Pancreas (tissue), 10 donors: ENCODE results near the gene DNAJC1. TPM values are rescaled to one million over a fixed set of nuclear protein-coding genes. Genes with fewer than 3 reads are reported as not detected.
"Not testable (repeated sequence)": the region's sequence is repeated elsewhere in the genome, so short reads cannot be mapped to it uniquely, and the experiment has no call there.

Experiments used
- ATAC-seq, 4 donors: fragments of 200-7000 bp; cut with Tn5 transposase; one replicate each; pipeline versions ENCODE4 v1.8.0 to v1.9.1; 2020; ENCODE audit warnings: mild to moderate bottlenecking in 4 of 4, moderate library complexity in 4 of 4
- DNase-seq, 6 donors: peaks; one replicate each; pipeline ENCODE4 v3.0.0-alpha.2; 2020
- FAIRE-seq: peaks from 2 replicates; lab custom pipeline; 2012; peaks lifted over from hg19 to GRCh38; lab: Jason Lieb, UNC
- H3K27ac ChIP-seq, 4 donors: fragments of 200-600 bp; sonication (generic); 1 replicate in 3 of 4; 2 replicates in 1 of 4; pipeline versions ENCODE4 v1.5.0 to v1.8.0; 2020
- H3K27me3 ChIP-seq, 4 donors: fragments of 200-600 bp; one replicate each; pipeline ENCODE4 v1.8.0; 2021
- H3K36me3 ChIP-seq, 3 donors: fragments of 200-600 bp; sonication (generic) in 1 of 3; one replicate each; pipeline versions ENCODE4 v1.5.0 to v1.8.0; 2020 to 2021
- H3K4me1 ChIP-seq, 3 donors: fragments of 200-600 bp; one replicate each; pipeline ENCODE4 v1.8.0; 2021
- H3K4me3 ChIP-seq, 4 donors: fragments of 200-600 bp; sonication (generic) in 2 of 4; one replicate each; pipeline versions ENCODE4 v1.5.0 to v1.8.0; 2020 to 2021
- H3K9me3 ChIP-seq, 4 donors: fragments of 200-600 bp; one replicate each; pipeline ENCODE4 v1.8.0; 2021
- WGBS, 2 donors: extraction: QIAGEN DNeasy Blood & Tissue Kit; methylation state at CpG; one replicate each; pipeline ENCODE4 v1.1.7; 2013; 5-methylcytosine and 5-hydroxymethylcytosine counted together
- intact Hi-C, 3 donors: fragments of 100-400 bp; cut with DNase I; formaldehyde crosslinking; loops; one replicate each; pipeline versions ENCODE4 v1.11.1 to v1.14.2; 2022
- polyA plus RNA-seq, 2 donors: library from polyadenylated mRNA; stranded (reverse); fragments of 200-250 nt; gene quantifications; one replicate each; pipeline ENCODE4 v1.2.3, GENCODE V29; 2013
- total RNA-seq, 6 donors: library from RNA; stranded (reverse); fragmentation: NEBNext Ultra II Directional in 4 of 6; extraction: Animal tissue kit (Norgen Biotek cat#: 25700) in 4 of 6; gene quantifications; one replicate each; pipeline versions ENCODE4 v1.2.1 to v1.2.4, GENCODE V29; 2021 to 2023
- TF ChIP-seq, protein P1 (sequence below), 4 donors: fragments of 200-600 bp; sonication (generic) in 3 of 4; IDR thresholded peaks; one replicate each; pipeline versions ENCODE4 v1.5.0 to v1.8.0; 2021; ENCODE audit warnings: antibody characterized with exemption in 4 of 4
- donor health status: healthy with polysubstance abuse.
- donor health status: DM: no; HTN: no; CAD: no; lungs with moderate emphysema.
- donor health status: DM: no; HTN: no; CAD: no.
- donor health status: control.
- donor health status: control.
- donor health status: Bipolar disorder and iron deficiency.
- donor health status: DM: yes; HTN: yes; CAD: no.
- donor health status: DM: no; HTN: no; CAD: no.
- donor health status: DM: no; HTN: no; CAD: no.
- donor health status: DM: yes; HTN: yes; CAD: no.

The DNAJC1 gene
- total and polyA plus RNA-seq, 8 donors: 16.7 to 30.7 (median 22.7) TPM

DNA sequence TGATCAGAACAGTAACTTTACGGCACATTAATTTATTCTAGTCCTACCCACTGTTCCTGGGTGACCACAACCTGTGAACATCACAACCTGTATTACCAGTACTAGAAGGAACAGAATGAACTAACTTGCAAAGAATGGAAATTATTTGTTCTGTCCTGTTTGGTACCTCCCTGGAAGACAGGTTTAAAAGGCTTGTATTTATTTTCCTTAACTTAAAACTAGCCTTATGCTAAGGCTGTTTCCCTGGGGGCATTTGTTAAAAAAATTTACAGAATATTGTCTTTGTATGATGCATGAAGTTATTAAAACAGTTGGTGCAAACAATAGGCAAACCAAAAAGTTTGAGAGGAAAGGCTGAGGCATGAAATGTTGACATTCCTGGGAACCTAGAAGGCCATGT, 132.7 kb downstream of the DNAJC1 start:
- WGBS, 2 donors: 100% methylated on average over 1 of the region's 1 CpG
- no peak for FAIRE-seq

DNA sequence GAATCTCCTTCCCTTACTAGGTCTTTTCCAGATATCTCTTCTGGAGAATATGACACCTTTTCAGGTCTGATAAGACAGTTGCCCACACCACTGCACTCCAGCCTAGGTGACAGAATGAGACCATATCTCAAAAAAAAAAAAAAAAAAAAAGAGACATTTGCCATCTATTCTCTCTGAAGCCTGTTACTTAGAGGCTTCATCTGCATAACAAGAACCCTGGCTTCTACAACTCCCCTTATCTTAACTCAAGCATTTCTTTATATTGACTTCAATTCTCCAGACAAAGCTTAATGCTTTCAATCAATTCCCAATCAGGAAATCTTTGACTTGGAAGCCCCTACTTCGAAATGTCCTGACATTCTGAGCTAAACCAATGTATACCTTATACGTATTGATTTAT, 134.4 kb downstream of the DNAJC1 start:
- not testable (repeated sequence) for DNase-seq, FAIRE-seq

More for the DNA sequence above, 132.7 kb downstream of the DNAJC1 start:
- TF ChIP-seq, protein P1, sequence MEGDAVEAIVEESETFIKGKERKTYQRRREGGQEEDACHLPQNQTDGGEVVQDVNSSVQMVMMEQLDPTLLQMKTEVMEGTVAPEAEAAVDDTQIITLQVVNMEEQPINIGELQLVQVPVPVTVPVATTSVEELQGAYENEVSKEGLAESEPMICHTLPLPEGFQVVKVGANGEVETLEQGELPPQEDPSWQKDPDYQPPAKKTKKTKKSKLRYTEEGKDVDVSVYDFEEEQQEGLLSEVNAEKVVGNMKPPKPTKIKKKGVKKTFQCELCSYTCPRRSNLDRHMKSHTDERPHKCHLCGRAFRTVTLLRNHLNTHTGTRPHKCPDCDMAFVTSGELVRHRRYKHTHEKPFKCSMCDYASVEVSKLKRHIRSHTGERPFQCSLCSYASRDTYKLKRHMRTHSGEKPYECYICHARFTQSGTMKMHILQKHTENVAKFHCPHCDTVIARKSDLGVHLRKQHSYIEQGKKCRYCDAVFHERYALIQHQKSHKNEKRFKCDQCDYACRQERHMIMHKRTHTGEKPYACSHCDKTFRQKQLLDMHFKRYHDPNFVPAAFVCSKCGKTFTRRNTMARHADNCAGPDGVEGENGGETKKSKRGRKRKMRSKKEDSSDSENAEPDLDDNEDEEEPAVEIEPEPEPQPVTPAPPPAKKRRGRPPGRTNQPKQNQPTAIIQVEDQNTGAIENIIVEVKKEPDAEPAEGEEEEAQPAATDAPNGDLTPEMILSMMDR (IDR thresholded peaks at IDR 0.05): no peak
- intact Hi-C loops: no loop called here
- no peak overlapping the region for H3K4me3 ChIP-seq
- DNase-seq (no peak), ATAC-seq (no peak)
- H3K36me3 ChIP-seq: peaks cover 0 to 5% (median 0%) of the 10 kb centered on the region in 3 donors
- no peak overlapping the region for H3K27ac ChIP-seq
- no peaks in the 10 kb centered on the region for H3K27me3 ChIP-seq
- no peaks in the 10 kb centered on the region for H3K4me1 ChIP-seq
- H3K9me3 ChIP-seq: no peaks in the 10 kb centered on the region

DNA sequence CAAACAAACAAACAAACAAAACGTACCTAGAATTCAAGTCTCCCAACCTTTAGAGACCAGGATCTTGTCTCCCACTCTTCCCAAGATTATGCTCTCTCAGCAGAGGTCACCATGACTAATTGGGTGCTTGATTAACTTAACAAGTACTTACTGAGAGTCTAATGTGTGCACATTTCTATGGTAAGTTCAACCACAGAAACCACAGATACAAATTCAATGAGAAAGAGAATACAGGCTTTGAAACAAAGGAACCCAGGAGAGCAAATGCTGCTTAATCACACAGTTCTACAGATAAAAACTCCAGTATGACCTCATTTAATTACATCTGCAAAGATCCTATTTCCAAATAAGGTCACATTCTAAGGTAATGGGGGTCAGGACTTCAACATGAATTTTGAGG, 142.8 kb downstream of the DNAJC1 start:
- no peak overlapping the region for H3K4me3 ChIP-seq
- intact Hi-C loops: no loop called here
- no peak overlapping the region for H3K27ac ChIP-seq
- WGBS, 2 donors: 73 to 85% methylated on average over 1 of the region's 1 CpG
- no peaks in the 10 kb centered on the region for H3K36me3 ChIP-seq
- no peak for ATAC-seq
- TF ChIP-seq, protein P1 (IDR thresholded peaks at IDR 0.05): no peak
- no peaks in the 10 kb centered on the region for H3K9me3 ChIP-seq
- DNase-seq: no peak
- no peaks in the 10 kb centered on the region for H3K27me3 ChIP-seq
- H3K4me1 ChIP-seq: no peaks in the 10 kb centered on the region
- FAIRE-seq: no peak

More for the DNA sequence above, 134.4 kb downstream of the DNAJC1 start:
- H3K9me3 ChIP-seq, H3K4me1 ChIP-seq, H3K36me3 ChIP-seq, H3K27ac ChIP-seq, H3K27me3 ChIP-seq, ATAC-seq, H3K4me3 ChIP-seq, intact Hi-C loops: not testable (repeated sequence)
- 94% methylated on average over 2 of the region's 2 CpGs for WGBS, 2 donors

GRCh38 chr10:21858455-21858854, 145.1 kb downstream of the DNAJC1 start:
- intact Hi-C loops: no loop called here
- H3K4me3 ChIP-seq: no peak overlapping the region
- FAIRE-seq: no peak
- ATAC-seq: no peak
- H3K27me3 ChIP-seq: no peaks in the 10 kb centered on the region
- no peak for DNase-seq
- WGBS, 2 donors: 71 to 81% methylated on average over 2 of the region's 2 CpGs
- H3K36me3 ChIP-seq: no peaks in the 10 kb centered on the region
- TF ChIP-seq, protein P1 (IDR thresholded peaks at IDR 0.05): no peak
- no peak overlapping the region for H3K27ac ChIP-seq
- no peaks in the 10 kb centered on the region for H3K9me3 ChIP-seq
- no peaks in the 10 kb centered on the region for H3K4me1 ChIP-seq

DNA sequence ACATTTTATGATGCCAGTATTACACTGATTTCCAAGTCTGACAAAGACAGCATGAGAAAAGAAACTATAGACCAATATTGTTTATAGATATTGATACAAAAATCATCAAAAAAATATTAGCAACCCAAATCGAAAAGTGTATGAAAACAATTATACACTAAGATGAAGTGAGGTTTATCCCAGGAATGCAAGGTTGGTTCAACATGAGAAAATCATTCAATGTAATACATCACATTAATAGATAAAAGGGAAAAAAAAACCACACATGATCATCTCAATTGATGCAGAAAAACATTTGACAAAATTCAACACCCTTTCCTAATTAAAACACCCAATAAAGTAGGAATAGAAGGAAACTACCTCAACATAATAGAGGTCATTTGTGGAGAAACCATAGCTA, 153.9 kb downstream of the DNAJC1 start:
- intact Hi-C loops: no loop called here
- ATAC-seq (no peak), FAIRE-seq (no peak), DNase-seq (no peak)
- Histone ChIP-seq H3K9me3 (no peaks in the 10 kb centered on the region), H3K36me3 (no peaks in the 10 kb centered on the region), H3K4me1 (no peaks in the 10 kb centered on the region), H3K27ac (no peak overlapping the region), H3K4me3 (no peak overlapping the region), H3K27me3 (no peaks in the 10 kb centered on the region)
- TF ChIP-seq, protein P1 (IDR thresholded peaks at IDR 0.05): no peak
- 98 to 100% methylated on average over 1 of the region's 1 CpG for WGBS, 2 donors
